ELF-1 (cell line): Measurements from ENCODE around the gene ST6GALNAC4.

Experiments
- DNase-seq: peaks from one replicate; pipeline ENCODE4 v3.0.0-alpha.2; 2016; ENCODE audit warnings: low read depth, low spot score

Gene ST6GALNAC4

GRCh38 chr9:127930231-127931091 is 13.6 kb upstream of the ST6GALNAC4 start, which contains the start of gene PIP5KL1:
Gene PIP5KL1 (minus strand): TSS chr9:127930777. CDS start chr9:127930752, 25 bp downstream.
- DNase-seq = peak; percentile 89

GRCh38 chr9:127929625-127929979 is 12.8 kb upstream of the ST6GALNAC4 start:
- DNase-seq = no peak

- no peak for DNase-seq
Measured at GRCh38 chr9:127928676-127929624, 12.1 kb upstream of the ST6GALNAC4 start.

- DNase-seq = no peak
Measured at GRCh38 chr9:127927988-127928675, 11.3 kb upstream of the ST6GALNAC4 start.

- DNase-seq = peak; percentile 60
Measured at GRCh38 chr9:127927201-127927987, 10.6 kb upstream of the ST6GALNAC4 start.

- no peak for DNase-seq
Measured at GRCh38 chr9:127926906-127927200, 10.0 kb upstream of the ST6GALNAC4 start.

- DNase-seq = no peak
Measured at GRCh38 chr9:127925959-127926905, 9.4 kb upstream of the ST6GALNAC4 start.

- no peak for DNase-seq
Measured at GRCh38 chr9:127924736-127925444, 8.0 kb upstream of the ST6GALNAC4 start.

- DNase-seq = no peak
Measured at GRCh38 chr9:127923771-127924170, 6.9 kb upstream of the ST6GALNAC4 start.

- DNase-seq = no peak
Measured at GRCh38 chr9:127923046-127923445, 6.2 kb upstream of the ST6GALNAC4 start.

- DNase-seq = peak; percentile 73
Measured at GRCh38 chr9:127921557-127922120, 4.8 kb upstream of the ST6GALNAC4 start.

- no peak for DNase-seq
Measured at GRCh38 chr9:127920794-127921193, 4.0 kb upstream of the ST6GALNAC4 start.

- peak; percentile 62 for DNase-seq
Measured at GRCh38 chr9:127919253-127919815, 2.5 kb upstream of the ST6GALNAC4 start.

- no peak for DNase-seq
Measured at GRCh38 chr9:127918183-127919107, 1.6 kb upstream of the ST6GALNAC4 start.

GRCh38 chr9:127917603-127918002 is 762 bp upstream of the ST6GALNAC4 start:
- DNase-seq = no peak

GRCh38 chr9:127915801-127916719 is 781 bp downstream of the ST6GALNAC4 start:
- DNase-seq = no peak
